GM08714 (cell line): ENCODE results near the gene DUSP1.

ENCODE experiments used
- H3K4me3 ChIP-seq: fragments of 200-500 bp; sonication (Bioruptor generic); 2 replicates; pipeline ENCODE4 v1.5.1; 2014; ENCODE audit warnings: mild to moderate bottlenecking, low read length, inconsistent platforms
- ZNF274 ChIP-seq: IDR thresholded peaks from 2 replicates; pipeline ENCODE4 v1.6.1; 2012; ENCODE audit warnings: mild to moderate bottlenecking, low read depth, low read length

DUSP1 gene

GRCh38 chr5:172725273-172725672, 45.7 kb downstream of the DUSP1 start:
- H3K4me3 ChIP-seq = no peak overlapping the region
- no peak for TF ChIP-seq ZNF274

- H3K4me3 ChIP-seq = no peak overlapping the region
- TF ChIP-seq ZNF274 = no peak
Measured at GRCh38 chr5:172724242-172725183, 46.5 kb downstream of the DUSP1 start.

- TF ChIP-seq ZNF274 = no peak
- no peak overlapping the region for H3K4me3 ChIP-seq
Measured at GRCh38 chr5:172723508-172723907, 47.5 kb downstream of the DUSP1 start.

GRCh38 chr5:172722327-172722815, 48.6 kb downstream of the DUSP1 start:
- no peak for TF ChIP-seq ZNF274
- H3K4me3 ChIP-seq = no peak overlapping the region

GRCh38 chr5:172721455-172722326, 49.3 kb downstream of the DUSP1 start:
- no peak overlapping the region for H3K4me3 ChIP-seq
- no peak for TF ChIP-seq ZNF274

- no peak for TF ChIP-seq ZNF274
- no peak overlapping the region for H3K4me3 ChIP-seq
Measured at GRCh38 chr5:172720655-172721054, 50.3 kb downstream of the DUSP1 start.

GRCh38 chr5:172719211-172719610, 51.8 kb downstream of the DUSP1 start:
- no peak overlapping the region for H3K4me3 ChIP-seq
- no peak for TF ChIP-seq ZNF274

- TF ChIP-seq ZNF274 = no peak
- no peak overlapping the region for H3K4me3 ChIP-seq
Measured at GRCh38 chr5:172718527-172719114, 52.4 kb downstream of the DUSP1 start.
